GM12801 (cell line): ENCODE data around the gene BTNL3.

ENCODE experiments used
- TF ChIP-seq, protein P1 (sequence below): IDR thresholded peaks from one replicate; pipeline ENCODE4 v1.5.1; 2011; ENCODE audit warnings: control low read depth; ENCODE audit not compliant: insufficient read length; ENCODE audit errors: extremely low read depth

Gene BTNL3

DNA sequence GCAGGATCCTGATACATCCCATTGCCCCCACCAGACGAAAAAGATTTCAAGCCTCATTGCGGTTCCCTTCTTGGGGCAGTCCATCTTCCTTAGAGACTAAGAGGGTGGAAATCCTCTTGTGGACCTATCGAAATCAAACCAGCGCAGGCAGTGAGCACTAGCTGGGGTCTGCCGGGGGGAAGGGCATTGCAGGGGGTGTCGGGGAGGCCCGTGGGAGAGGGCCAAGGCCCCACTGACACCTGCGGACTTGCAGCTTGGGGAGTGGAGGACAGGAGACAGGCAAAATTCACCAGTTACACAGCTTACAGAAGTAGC is 51.9 kb downstream of the BTNL3 start:
- TF ChIP-seq, protein P1, sequence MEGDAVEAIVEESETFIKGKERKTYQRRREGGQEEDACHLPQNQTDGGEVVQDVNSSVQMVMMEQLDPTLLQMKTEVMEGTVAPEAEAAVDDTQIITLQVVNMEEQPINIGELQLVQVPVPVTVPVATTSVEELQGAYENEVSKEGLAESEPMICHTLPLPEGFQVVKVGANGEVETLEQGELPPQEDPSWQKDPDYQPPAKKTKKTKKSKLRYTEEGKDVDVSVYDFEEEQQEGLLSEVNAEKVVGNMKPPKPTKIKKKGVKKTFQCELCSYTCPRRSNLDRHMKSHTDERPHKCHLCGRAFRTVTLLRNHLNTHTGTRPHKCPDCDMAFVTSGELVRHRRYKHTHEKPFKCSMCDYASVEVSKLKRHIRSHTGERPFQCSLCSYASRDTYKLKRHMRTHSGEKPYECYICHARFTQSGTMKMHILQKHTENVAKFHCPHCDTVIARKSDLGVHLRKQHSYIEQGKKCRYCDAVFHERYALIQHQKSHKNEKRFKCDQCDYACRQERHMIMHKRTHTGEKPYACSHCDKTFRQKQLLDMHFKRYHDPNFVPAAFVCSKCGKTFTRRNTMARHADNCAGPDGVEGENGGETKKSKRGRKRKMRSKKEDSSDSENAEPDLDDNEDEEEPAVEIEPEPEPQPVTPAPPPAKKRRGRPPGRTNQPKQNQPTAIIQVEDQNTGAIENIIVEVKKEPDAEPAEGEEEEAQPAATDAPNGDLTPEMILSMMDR = no peak

DNA sequence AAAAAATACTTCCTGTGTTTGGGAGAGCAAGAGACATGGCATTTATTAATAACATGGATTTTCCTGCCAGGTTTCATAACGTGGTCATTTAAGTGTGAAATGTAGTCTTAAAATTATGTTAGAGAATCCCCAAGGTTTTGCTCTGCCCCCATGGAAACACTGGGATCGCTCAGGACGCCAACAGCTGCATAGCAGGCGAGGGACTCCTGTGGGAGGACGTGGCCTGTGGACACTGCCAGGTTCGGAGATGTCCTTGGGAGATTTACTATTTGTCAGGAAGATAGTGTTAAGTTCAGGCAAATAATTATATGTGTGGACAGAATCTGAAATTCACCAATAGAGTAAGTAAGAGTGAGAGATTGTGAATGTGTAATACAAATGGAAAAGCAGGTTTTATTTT is 52.4 kb downstream of the BTNL3 start:
- TF ChIP-seq, protein P1 = no peak

DNA sequence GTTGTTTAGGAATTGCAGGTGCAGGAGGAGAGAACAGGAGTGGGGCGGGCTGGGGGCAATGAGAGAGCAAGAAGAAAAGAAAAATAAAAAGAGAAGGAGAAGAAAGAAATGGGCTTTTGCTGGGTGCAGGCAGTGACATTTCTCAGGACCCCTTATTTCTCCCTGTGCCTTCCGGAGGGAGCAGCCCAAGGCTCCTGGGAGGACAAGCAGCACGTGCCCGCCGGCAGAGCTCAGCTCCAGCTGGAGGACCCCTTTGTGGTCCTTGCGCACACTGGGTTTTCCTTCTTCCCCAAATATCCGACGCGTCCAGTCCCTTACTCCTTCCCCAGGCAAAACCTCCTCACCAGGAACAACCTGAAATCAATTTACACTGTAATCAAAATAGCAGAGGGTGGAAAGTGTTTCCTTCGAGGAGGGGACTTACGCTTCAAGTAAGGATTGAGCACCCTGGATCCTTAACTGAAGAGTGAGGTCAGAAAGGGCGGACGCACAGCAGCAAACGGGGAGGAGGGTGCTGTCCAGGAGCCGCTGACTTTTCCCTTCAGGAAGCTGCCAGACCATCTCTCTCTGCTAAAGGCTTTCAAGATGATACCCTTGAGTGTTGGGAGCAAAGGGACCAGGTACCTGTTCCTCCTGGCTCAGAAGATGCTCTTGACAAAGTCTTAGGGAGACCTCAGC is 53.5 kb downstream of the BTNL3 start:
- TF ChIP-seq, protein P1 = no peak

DNA sequence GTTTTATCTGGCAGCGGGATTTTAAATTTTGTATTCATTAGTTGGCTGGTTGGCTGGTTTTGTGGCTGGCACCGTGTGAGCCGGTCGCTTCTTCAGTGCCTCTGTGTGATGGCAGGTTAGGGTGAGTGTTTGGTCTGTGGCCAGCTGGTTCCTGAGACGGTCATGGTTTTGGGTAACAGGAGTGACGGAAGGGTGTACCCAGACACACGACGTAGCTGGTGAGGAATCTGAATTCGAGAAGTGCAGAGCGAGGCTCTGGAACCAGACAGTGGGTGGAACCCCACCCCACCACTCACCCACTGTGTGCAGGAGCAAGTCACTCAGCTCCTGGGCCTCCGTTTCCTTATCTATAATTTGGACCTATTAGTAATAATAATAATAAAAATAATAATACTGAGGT is 54.1 kb downstream of the BTNL3 start:
- TF ChIP-seq, protein P1 = no peak

DNA sequence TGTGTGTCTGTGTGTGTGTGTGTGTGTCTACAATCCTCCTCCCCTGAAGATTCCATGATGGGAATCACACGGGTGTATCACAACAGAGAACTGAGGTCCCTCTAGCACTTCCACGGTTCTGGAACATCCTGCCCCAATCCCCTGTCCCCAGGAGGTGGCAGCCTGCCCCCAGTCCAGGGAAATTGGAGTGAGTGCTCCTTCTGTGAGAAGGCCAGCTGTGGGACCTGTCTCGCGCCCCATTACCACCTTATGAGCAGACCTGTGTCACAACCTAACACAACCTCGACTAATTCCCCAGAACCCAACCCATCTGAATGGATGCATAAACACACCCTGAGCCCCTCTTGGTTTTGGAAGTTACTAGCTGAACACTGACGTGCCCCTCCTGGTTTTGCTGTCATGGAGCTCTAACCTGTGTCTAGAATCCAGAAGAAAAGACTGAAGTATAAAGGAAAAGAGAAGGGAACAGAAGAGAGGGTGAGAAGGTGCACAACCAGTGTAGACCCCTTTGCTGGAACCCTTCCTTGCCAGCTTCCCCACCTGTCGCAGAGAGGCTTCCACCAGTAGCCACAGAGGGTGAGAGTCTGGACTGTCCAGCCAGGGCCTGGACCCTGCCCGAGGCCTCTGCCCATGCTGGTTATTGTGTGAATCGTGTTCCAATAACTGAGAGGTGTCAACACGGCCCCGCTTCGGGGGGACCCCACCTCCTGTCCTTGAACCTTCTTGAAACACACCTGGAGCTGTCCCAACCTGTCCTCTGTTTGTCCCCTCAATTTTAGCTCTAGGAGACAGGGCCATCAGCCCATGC is 54.8 kb downstream of the BTNL3 start:
- TF ChIP-seq, protein P1 = no peak

DNA sequence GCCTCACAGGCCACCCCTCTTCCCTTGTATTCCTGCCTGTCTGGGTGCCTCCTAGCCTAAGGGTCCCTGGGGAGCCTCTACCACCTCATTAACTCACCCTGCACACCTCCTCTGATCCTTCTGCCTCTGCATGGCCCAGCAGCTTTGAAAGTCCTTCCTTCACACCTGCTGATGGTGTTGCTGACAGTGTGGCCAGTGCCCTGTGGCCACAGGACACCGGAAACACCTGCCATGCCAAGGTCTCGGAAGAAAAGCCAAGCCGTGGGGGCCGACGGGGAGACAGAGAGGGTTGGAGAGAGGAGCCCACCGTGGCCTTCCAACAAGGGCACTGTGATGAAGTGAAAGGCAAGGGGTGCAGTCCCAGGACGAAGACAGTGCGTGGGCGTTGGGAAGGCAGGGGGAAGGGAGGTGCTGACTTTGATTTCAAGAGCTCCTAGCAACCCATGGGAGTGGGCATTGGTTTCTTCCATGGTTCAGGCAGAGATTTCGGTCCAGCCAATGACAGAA is 55.5 kb downstream of the BTNL3 start:
- TF ChIP-seq, protein P1 = no peak

DNA sequence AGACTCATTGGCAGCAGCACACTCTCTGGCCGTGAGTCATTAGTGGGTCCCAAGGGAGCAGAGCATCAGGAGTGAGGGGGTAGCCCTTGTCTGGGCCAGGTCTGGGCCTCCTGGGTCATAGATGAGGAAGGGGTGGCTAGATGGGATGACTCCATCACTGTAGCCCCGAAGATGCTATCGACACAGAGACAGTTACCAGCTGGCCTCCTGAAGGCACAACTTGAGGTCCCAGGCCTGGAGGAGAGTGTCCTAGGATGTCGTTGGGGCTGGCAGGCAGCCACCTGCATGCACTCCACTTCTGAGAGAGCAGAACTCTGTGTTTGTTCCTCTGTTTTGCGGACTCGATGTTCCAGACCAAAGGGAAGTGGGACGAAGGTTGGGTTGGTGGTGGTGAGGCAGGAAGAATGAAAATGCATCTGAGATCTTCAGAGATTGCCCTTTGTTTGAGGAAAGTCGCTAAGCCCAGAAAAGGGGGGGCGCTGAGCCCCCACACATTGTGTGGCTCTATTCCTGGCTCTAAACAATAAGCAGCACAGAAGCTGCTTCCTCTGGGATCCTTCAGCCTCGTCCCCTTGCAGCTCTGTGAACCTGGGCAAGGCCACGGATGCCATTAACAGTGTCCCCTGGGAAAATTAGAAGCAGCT is 56.1 kb downstream of the BTNL3 start:
- TF ChIP-seq, protein P1 = no peak
